CD4-positive, CD25-positive, alpha-beta regulatory T cell (primary cell): ENCODE data around the gene SPRN. TPM values are rescaled to one million over a fixed set of nuclear protein-coding genes. Genes with fewer than 3 reads are reported as not detected.
"Not testable (repeated sequence)": the region's sequence is repeated elsewhere in the genome, so short reads cannot be mapped to it uniquely, and the experiment has no call there.

Source experiments
- ATAC-seq, 2 donors: fragments of 150-1000 bp; cut with Tn5 transposase; one replicate each; pipeline ENCODE4 v1.10.0; 2021; ENCODE audit warnings: low read depth in 2 of 2, moderate number of reproducible peaks in 2 of 2, moderate library complexity in 1 of 2
- DNase-seq, 3 donors: peaks; one replicate each; pipeline versions ENCODE4 v3.0.0 to v3.0.0-alpha.2; 2012 to 2022; ENCODE audit warnings: mixed read lengths in 1 of 3
- H3K27ac ChIP-seq: one replicate; pipeline ENCODE4 v1.7.0; 2013; ENCODE audit warnings: mild to moderate bottlenecking, low read length; ENCODE audit not compliant: insufficient read depth, poor library complexity, severe bottlenecking
- H3K27me3 ChIP-seq: one replicate; pipeline ENCODE4 v1.7.0; 2013; ENCODE audit warnings: low read length; ENCODE audit not compliant: control insufficient read depth, insufficient read depth
- H3K36me3 ChIP-seq: one replicate; pipeline ENCODE4 v1.7.0; 2013; ENCODE audit warnings: mild to moderate bottlenecking, low read length, moderate library complexity; ENCODE audit not compliant: control insufficient read depth, insufficient read depth
- H3K4me1 ChIP-seq: 2 replicates; pipeline ENCODE4 v1.7.0; 2013; ENCODE audit warnings: mild to moderate bottlenecking, low read length; ENCODE audit not compliant: insufficient read depth, control insufficient read depth, poor library complexity, severe bottlenecking
- H3K4me3 ChIP-seq: one replicate; pipeline ENCODE4 v1.7.0; 2013; ENCODE audit warnings: low read depth, mild to moderate bottlenecking, low read length, moderate library complexity
- H3K9me3 ChIP-seq, 2 experiments: 1 replicate in 1 of 2; 2 replicates in 1 of 2; pipeline ENCODE4 v1.7.0; 2013; ENCODE audit warnings: low read length in 2 of 2, mild to moderate bottlenecking in 1 of 2, moderate library complexity in 1 of 2; ENCODE audit not compliant: control insufficient read depth in 2 of 2
- H3K27ac Mint-ChIP-seq, 3 donors: one replicate each; pipeline ENCODE4 v1.8.0; 2020 to 2022; ENCODE audit warnings: mild to moderate bottlenecking in 3 of 3, mixed read lengths in 3 of 3, moderate library complexity in 2 of 3
- H3K27me3 Mint-ChIP-seq: one replicate; pipeline ENCODE4 v1.8.0; 2022; ENCODE audit warnings: mild to moderate bottlenecking, mixed read lengths
- H3K36me3 Mint-ChIP-seq: one replicate; pipeline ENCODE4 v1.8.0; 2020; ENCODE audit warnings: mixed read lengths
- H3K4me1 Mint-ChIP-seq, 4 donors: one replicate each; pipeline ENCODE4 v1.8.0; 2020 to 2022; ENCODE audit warnings: mixed read lengths in 4 of 4, mild to moderate bottlenecking in 1 of 4
- H3K4me3 Mint-ChIP-seq, 4 donors: one replicate each; pipeline ENCODE4 v1.8.0; 2020 to 2022; ENCODE audit warnings: mild to moderate bottlenecking in 4 of 4, mixed read lengths in 4 of 4, moderate library complexity in 3 of 4
- H3K9me3 Mint-ChIP-seq, 7 donors: one replicate each; pipeline ENCODE4 v1.8.0; 2020 to 2022; ENCODE audit warnings: mixed read lengths in 7 of 7, mild to moderate bottlenecking in 3 of 7, moderate library complexity in 2 of 7
- polyA plus RNA-seq, 4 donors: library from polyadenylated mRNA; unstranded; fragments of 300-500 nt; fragmentation: Illumina TruSeq; gene quantifications; one replicate each; pipeline ENCODE4 v1.2.3, GENCODE V29; 2021
- total RNA-seq: library from RNA; stranded (reverse); gene quantifications from one replicate; pipeline ENCODE4 v1.2.3, GENCODE V29; 2022

Gene SPRN
- total and polyA plus RNA-seq, 5 donors from 2014 or later = 0.10 to 0.77 (median 0.25) TPM; not detected in 1

GRCh38 chr10:133424102-133424501 is 323 bp downstream of the SPRN start:
- not testable (repeated sequence) for H3K4me1 Mint-ChIP-seq, H3K9me3 ChIP-seq, H3K27me3 ChIP-seq, H3K36me3 Mint-ChIP-seq, H3K27ac ChIP-seq, DNase-seq, ATAC-seq, H3K4me3 ChIP-seq, H3K4me1 ChIP-seq, H3K36me3 ChIP-seq, H3K4me3 Mint-ChIP-seq, H3K9me3 Mint-ChIP-seq, H3K27me3 Mint-ChIP-seq, H3K27ac Mint-ChIP-seq

- H3K9me3 Mint-ChIP-seq = peaks cover 0 to 1% (median 0%) of the 10 kb centered on the region in 7 donors
- DNase-seq (no peak), ATAC-seq (peak in 1 of 2 donors; percentile 23)
- no peak overlapping the region for H3K27ac Mint-ChIP-seq
- H3K4me3 Mint-ChIP-seq = peak overlapping the region in 1 of 4 donors; percentile 52
- Histone ChIP-seq H3K36me3 (no peaks in the 10 kb centered on the region), H3K4me1 (no peaks in the 10 kb centered on the region), H3K27ac (no peak overlapping the region), H3K27me3 (no peaks in the 10 kb centered on the region), H3K9me3 (no peaks in the 10 kb centered on the region), H3K4me3 (no peak overlapping the region)
- peaks cover 6% of the 10 kb centered on the region for H3K27me3 Mint-ChIP-seq
- H3K36me3 Mint-ChIP-seq = peaks cover 9% of the 10 kb centered on the region
- peaks cover 0 to 7% (median 0%) of the 10 kb centered on the region in 4 donors for H3K4me1 Mint-ChIP-seq
These were observed 1.3 kb downstream of the SPRN start for GRCh38 chr10:133422807-133423771.

- no peak for DNase-seq
- no peak for ATAC-seq
- Mint-ChIP-seq H3K36me3 (peaks cover 10% of the 10 kb centered on the region), H3K4me3 (peak overlapping the region in 2 of 4 donors; percentile 7 to 43), H3K4me1 (peaks cover 0 to 7% (median 0%) of the 10 kb centered on the region in 4 donors), H3K27me3 (peaks cover 6% of the 10 kb centered on the region), H3K9me3 (no peaks in the 10 kb centered on the region), H3K27ac (no peak overlapping the region)
- Histone ChIP-seq H3K9me3 (no peaks in the 10 kb centered on the region), H3K27ac (no peak overlapping the region), H3K4me3 (no peak overlapping the region), H3K27me3 (no peaks in the 10 kb centered on the region), H3K36me3 (no peaks in the 10 kb centered on the region), H3K4me1 (no peaks in the 10 kb centered on the region)
These were observed 2.1 kb downstream of the SPRN start for GRCh38 chr10:133422223-133422806.

DNA sequence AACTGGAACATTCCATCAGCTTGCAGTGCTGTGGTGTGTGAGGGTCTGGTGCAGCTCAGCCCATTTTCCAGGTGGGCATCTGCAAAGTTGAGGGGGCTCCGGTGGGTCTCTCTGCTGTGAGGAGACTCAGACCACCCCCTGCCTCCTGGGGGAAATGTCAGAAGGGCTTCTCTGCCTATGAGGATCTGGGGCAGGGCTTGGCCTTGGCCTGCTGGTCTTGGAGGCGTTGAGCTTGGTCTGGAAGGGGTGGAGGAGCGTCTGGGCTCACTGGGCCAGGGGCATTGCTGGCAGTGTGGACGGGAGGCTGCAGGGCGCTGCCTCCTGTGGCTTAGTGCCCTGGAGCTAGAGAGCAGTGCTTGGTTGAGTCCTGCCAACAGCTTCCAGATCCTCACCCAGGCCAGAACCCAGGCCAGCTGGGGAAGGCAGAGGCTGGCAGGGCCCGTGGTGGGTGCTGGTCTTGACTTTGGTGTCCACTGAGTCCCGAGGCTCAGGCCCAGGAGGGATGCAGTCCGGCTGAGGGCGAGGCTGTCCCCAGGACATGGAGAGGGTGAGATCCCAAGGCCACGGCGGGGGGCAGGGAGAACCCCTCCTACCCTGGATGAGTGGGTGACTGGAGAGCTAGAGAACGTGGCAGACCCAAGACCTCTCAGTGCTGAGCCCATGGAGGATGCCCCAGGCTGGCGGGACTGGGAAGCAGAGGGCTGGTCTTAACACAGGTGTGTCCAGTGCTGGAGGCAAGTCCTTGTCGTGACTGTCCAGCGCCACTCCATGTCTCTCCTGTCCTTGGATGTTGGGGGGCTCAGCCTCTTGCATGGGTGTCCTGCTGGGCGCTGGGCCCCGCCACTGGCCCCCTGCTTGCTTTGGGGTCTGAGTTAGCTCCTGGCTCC is 2.8 kb downstream of the SPRN start:
- Mint-ChIP-seq H3K27me3 (peaks cover 6% of the 10 kb centered on the region), H3K9me3 (no peaks in the 10 kb centered on the region), H3K27ac (peak overlapping the region in 1 of 3 donors; percentile 14), H3K36me3 (peaks cover 10% of the 10 kb centered on the region), H3K4me1 (peaks cover 0 to 7% (median 0%) of the 10 kb centered on the region in 4 donors), H3K4me3 (peak overlapping the region in 2 of 4 donors; percentile 35 to 43)
- no peaks in the 10 kb centered on the region for H3K27me3 ChIP-seq
- no peaks in the 10 kb centered on the region for H3K4me1 ChIP-seq
- no peaks in the 10 kb centered on the region for H3K36me3 ChIP-seq
- DNase-seq (no peak), ATAC-seq (no peak)
- no peak overlapping the region for H3K4me3 ChIP-seq
- H3K27ac ChIP-seq = no peak overlapping the region
- H3K9me3 ChIP-seq = no peaks in the 10 kb centered on the region

DNA sequence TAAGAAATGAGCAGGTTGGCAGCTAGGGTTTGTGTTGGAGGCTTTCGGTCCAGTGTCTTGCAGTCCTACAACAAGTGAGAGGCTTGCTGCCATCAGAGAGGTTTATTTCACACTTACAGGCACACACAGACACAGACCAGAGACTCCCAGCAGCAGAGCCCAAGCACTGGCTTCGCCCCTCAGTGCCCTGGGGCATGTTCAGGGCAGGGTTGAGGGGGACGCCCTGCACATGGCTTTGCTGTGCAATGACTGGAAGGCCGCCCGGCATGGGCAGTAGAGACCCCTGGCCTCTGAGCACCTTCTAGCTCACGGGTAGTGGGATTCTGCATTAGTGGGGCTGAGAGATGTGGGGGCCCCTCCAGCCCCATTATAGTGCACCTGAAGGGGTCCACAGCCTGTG is 3.8 kb downstream of the SPRN start:
- H3K4me1 ChIP-seq = no peaks in the 10 kb centered on the region
- no peaks in the 10 kb centered on the region for H3K27me3 ChIP-seq
- H3K27ac ChIP-seq = no peak overlapping the region
- H3K4me1 Mint-ChIP-seq = peaks cover 0 to 7% (median under 1%) of the 10 kb centered on the region in 4 donors
- H3K27me3 Mint-ChIP-seq = peaks cover 6% of the 10 kb centered on the region
- peaks cover 0 to under 1% (median 0%) of the 10 kb centered on the region in 7 donors for H3K9me3 Mint-ChIP-seq
- peak overlapping the region in 1 of 4 donors; percentile 54 for H3K4me3 Mint-ChIP-seq
- H3K4me3 ChIP-seq = no peak overlapping the region
- no peak overlapping the region for H3K27ac Mint-ChIP-seq
- DNase-seq = no peak
- no peak for ATAC-seq
- peaks cover 17% of the 10 kb centered on the region for H3K36me3 Mint-ChIP-seq
- peaks cover 2% of the 10 kb centered on the region for H3K36me3 ChIP-seq
- no peaks in the 10 kb centered on the region for H3K9me3 ChIP-seq

GRCh38 chr10:133420028-133420427 is 4.4 kb downstream of the SPRN start:
- Mint-ChIP-seq H3K27ac (no peak overlapping the region), H3K9me3 (peaks cover 0 to 5% (median 0%) of the 10 kb centered on the region in 7 donors), H3K4me3 (no peak overlapping the region), H3K4me1 (peaks cover 0 to 7% (median 2%) of the 10 kb centered on the region in 4 donors), H3K27me3 (peaks cover 6% of the 10 kb centered on the region), H3K36me3 (peaks cover 22% of the 10 kb centered on the region)
- no peaks in the 10 kb centered on the region for H3K9me3 ChIP-seq
- no peak for ATAC-seq
- no peaks in the 10 kb centered on the region for H3K4me1 ChIP-seq
- no peaks in the 10 kb centered on the region for H3K27me3 ChIP-seq
- H3K4me3 ChIP-seq = no peak overlapping the region
- no peak overlapping the region for H3K27ac ChIP-seq
- DNase-seq = no peak
- peaks cover 5% of the 10 kb centered on the region for H3K36me3 ChIP-seq

DNA sequence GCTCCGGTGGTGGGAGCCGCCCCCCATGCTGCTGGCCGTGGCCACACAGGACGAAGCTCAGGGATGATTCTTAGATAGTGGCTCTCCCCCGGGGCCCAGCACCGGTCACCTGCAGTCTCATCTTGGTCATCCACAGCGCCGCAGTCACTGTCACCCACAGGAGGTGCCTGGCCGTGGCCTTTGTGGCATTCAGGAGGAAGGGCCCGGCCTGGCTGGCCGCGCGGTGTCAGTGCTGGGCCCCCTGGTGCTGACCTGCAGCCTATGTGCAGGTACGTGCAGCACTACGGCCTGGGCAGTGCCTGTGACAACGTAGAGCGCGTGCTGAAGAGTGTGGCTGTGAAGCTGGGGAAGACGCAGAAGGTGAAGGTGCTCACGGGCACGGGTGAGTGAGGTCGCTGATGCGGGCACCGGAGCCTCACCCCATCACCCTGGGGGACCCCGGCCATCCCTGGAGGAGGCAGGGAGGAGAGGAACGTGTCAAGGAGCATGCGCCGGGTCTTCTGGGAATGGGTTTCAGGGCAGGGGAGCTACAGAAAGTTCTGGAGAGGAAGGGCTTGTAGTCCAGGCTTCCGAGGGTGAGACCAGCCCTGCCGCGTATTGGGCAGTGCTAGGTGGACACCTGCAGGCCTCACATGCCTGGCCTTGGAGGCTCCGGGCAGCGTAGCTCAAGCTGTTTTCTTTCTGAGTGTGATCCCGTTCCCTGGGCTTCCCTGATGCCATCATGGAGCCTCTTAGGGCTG is 5.0 kb downstream of the SPRN start:
- Mint-ChIP-seq H3K27ac (no peak overlapping the region), H3K27me3 (peaks cover 6% of the 10 kb centered on the region), H3K4me1 (peaks cover 0 to 7% (median 2%) of the 10 kb centered on the region in 4 donors), H3K9me3 (peaks cover 0 to 5% (median 0%) of the 10 kb centered on the region in 7 donors), H3K36me3 (peaks cover 25% of the 10 kb centered on the region), H3K4me3 (peak overlapping the region in 2 of 4 donors; percentile 23 to 60)
- Histone ChIP-seq H3K9me3 (no peaks in the 10 kb centered on the region), H3K27ac (no peak overlapping the region), H3K4me1 (no peaks in the 10 kb centered on the region), H3K36me3 (peaks cover 5% of the 10 kb centered on the region), H3K4me3 (no peak overlapping the region), H3K27me3 (no peaks in the 10 kb centered on the region)
- DNase-seq = no peak
- no peak for ATAC-seq
